Measurements from ENCODE around the gene NUDC.

NUDC gene

DNA sequence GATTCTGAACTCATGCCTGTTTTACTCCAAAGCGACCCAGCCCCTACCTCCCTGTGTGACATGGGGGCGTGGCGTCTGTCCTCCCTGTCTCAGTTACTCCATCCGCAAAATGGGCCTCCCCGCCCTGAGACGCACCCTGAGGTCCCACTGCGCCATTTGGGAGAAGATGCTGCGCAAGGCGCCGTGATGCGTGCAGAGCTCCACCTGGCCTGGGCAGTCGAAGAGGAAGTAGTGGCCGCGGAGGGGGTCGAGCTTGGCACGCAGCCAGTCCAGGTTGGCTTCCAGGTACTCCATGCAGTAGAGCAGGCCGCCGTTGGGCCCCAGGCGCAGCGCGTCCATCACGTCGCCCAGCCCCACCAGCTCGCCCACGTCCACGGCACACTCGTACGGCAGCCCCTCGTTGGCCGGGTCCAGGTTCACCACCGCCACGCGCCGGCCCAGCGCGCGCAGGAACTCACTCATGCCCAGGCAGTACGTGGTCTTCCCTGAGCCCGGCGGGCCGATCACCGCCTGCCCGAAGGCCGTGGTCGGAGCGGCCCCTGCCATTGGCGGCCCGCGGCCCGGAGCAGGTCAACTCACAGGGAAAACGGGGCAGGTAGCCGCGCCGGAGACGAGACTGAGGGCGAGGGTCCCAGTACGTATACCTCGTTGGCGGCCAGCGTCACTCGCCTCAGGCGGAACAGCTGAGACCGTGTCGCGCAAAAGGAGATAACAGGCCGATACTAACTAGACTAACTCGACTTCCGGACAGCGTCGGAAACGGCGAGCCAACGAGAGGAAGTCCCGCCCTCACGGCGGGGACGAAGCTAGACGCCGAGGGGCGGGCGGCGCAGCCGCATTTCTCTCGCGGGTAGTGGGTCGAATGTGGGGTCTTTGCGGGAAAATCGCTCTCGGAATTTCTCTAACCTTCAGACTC, 31.7 kb upstream of the NUDC start, which contains the start of gene GPN2 (continued):
- TF ChIP-seq, protein P1, sequence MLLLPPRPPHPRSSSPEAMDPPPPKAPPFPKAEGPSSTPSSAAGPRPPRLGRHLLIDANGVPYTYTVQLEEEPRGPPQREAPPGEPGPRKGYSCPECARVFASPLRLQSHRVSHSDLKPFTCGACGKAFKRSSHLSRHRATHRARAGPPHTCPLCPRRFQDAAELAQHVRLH (tag by site-specific recombination; IDR thresholded peaks at IDR 0.05): no peak
- TF ChIP-seq ZNF184 (tag by site-specific recombination; IDR thresholded peaks at IDR 0.05) (no peak), ZNF837 (tag by site-specific recombination; IDR thresholded peaks at IDR 0.05) (no peak), ZNF768 (tag by site-specific recombination; IDR thresholded peaks at IDR 0.05) (0 out of 2 replicates have a peak, but pooled peaks have one; percentile 6), IKZF3 (tag by site-specific recombination; IDR thresholded peaks at IDR 0.05) (no peak), SP3 (tag by site-specific recombination; IDR thresholded peaks at IDR 0.05) (peak; percentile 44), ZNF600 (tag by site-specific recombination; IDR thresholded peaks at IDR 0.05) (peak; percentile 73; the same call in 1 of the 2 replicates), ZNF571 (tag by site-specific recombination; IDR thresholded peaks at IDR 0.05) (no peak), ZNF510 (tag by site-specific recombination; IDR thresholded peaks at IDR 0.05; ENCODE audit: insufficient replicate concordance) (no peak), ZNF624 (tag by site-specific recombination; IDR thresholded peaks at IDR 0.05) (no peak), KLF10 (tag by site-specific recombination; IDR thresholded peaks at IDR 0.05) (no peak), ZXDB (tag by site-specific recombination; IDR thresholded peaks at IDR 0.05) (peak; percentile 89), ZNF423 (tag by site-specific recombination; IDR thresholded peaks at IDR 0.05) (no peak), WT1 (tag by site-specific recombination; IDR thresholded peaks at IDR 0.05) (no peak), ZFP3 (tag by site-specific recombination; IDR thresholded peaks at IDR 0.05; ENCODE audit: low read depth) (no peak), ZNF658 (tag by site-specific recombination; IDR thresholded peaks at IDR 0.05) (no peak), ZNF148 (tag by site-specific recombination; IDR thresholded peaks at IDR 0.05; ENCODE audit: borderline replicate concordance) (no peak), ZFHX2 (tag by site-specific recombination; conservative IDR thresholded peaks at IDR 0.05) (peak; percentile 69), ZNF629 (tag by site-specific recombination; IDR thresholded peaks at IDR 0.05) (peak; percentile 78), ZNF707 (tag by site-specific recombination; IDR thresholded peaks at IDR 0.05) (no peak), ZNF211 (tag by site-specific recombination; IDR thresholded peaks at IDR 0.05; ENCODE audit: low read depth) (no peak)
- TF ChIP-seq, protein P2, sequence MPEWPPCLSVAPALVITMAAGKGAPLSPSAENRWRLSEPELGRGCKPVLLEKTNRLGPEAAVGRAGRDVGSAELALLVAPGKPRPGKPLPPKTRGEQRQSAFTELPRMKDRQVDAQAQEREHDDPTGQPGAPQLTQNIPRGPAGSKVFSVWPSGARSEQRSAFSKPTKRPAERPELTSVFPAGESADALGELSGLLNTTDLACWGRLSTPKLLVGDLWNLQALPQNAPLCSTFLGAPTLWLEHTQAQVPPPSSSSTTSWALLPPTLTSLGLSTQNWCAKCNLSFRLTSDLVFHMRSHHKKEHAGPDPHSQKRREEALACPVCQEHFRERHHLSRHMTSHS (tag by site-specific recombination; IDR thresholded peaks at IDR 0.05): no peak
- TF ChIP-seq, protein P3, sequence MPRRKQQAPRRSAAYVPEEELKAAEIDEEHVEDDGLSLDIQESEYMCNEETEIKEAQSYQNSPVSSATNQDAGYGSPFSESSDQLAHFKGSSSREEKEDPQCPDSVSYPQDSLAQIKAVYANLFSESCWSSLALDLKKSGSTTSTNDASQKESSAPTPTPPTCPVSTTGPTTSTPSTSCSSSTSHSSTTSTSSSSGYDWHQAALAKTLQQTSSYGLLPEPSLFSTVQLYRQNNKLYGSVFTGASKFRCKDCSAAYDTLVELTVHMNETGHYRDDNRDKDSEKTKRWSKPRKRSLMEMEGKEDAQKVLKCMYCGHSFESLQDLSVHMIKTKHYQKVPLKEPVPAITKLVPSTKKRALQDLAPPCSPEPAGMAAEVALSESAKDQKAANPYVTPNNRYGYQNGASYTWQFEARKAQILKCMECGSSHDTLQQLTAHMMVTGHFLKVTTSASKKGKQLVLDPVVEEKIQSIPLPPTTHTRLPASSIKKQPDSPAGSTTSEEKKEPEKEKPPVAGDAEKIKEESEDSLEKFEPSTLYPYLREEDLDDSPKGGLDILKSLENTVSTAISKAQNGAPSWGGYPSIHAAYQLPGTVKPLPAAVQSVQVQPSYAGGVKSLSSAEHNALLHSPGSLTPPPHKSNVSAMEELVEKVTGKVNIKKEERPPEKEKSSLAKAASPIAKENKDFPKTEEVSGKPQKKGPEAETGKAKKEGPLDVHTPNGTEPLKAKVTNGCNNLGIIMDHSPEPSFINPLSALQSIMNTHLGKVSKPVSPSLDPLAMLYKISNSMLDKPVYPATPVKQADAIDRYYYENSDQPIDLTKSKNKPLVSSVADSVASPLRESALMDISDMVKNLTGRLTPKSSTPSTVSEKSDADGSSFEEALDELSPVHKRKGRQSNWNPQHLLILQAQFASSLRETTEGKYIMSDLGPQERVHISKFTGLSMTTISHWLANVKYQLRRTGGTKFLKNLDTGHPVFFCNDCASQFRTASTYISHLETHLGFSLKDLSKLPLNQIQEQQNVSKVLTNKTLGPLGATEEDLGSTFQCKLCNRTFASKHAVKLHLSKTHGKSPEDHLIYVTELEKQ (tag by site-specific recombination; IDR thresholded peaks at IDR 0.05; ENCODE audit: borderline replicate concordance): no peak
- TF ChIP-seq, protein P4, sequence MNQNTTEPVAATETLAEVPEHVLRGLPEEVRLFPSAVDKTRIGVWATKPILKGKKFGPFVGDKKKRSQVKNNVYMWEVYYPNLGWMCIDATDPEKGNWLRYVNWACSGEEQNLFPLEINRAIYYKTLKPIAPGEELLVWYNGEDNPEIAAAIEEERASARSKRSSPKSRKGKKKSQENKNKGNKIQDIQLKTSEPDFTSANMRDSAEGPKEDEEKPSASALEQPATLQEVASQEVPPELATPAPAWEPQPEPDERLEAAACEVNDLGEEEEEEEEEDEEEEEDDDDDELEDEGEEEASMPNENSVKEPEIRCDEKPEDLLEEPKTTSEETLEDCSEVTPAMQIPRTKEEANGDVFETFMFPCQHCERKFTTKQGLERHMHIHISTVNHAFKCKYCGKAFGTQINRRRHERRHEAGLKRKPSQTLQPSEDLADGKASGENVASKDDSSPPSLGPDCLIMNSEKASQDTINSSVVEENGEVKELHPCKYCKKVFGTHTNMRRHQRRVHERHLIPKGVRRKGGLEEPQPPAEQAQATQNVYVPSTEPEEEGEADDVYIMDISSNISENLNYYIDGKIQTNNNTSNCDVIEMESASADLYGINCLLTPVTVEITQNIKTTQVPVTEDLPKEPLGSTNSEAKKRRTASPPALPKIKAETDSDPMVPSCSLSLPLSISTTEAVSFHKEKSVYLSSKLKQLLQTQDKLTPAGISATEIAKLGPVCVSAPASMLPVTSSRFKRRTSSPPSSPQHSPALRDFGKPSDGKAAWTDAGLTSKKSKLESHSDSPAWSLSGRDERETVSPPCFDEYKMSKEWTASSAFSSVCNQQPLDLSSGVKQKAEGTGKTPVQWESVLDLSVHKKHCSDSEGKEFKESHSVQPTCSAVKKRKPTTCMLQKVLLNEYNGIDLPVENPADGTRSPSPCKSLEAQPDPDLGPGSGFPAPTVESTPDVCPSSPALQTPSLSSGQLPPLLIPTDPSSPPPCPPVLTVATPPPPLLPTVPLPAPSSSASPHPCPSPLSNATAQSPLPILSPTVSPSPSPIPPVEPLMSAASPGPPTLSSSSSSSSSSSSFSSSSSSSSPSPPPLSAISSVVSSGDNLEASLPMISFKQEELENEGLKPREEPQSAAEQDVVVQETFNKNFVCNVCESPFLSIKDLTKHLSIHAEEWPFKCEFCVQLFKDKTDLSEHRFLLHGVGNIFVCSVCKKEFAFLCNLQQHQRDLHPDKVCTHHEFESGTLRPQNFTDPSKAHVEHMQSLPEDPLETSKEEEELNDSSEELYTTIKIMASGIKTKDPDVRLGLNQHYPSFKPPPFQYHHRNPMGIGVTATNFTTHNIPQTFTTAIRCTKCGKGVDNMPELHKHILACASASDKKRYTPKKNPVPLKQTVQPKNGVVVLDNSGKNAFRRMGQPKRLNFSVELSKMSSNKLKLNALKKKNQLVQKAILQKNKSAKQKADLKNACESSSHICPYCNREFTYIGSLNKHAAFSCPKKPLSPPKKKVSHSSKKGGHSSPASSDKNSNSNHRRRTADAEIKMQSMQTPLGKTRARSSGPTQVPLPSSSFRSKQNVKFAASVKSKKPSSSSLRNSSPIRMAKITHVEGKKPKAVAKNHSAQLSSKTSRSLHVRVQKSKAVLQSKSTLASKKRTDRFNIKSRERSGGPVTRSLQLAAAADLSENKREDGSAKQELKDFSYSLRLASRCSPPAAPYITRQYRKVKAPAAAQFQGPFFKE (tag by site-specific recombination; IDR thresholded peaks at IDR 0.05; ENCODE audit: borderline replicate concordance): peak; percentile 91
- TF ChIP-seq, protein P5, sequence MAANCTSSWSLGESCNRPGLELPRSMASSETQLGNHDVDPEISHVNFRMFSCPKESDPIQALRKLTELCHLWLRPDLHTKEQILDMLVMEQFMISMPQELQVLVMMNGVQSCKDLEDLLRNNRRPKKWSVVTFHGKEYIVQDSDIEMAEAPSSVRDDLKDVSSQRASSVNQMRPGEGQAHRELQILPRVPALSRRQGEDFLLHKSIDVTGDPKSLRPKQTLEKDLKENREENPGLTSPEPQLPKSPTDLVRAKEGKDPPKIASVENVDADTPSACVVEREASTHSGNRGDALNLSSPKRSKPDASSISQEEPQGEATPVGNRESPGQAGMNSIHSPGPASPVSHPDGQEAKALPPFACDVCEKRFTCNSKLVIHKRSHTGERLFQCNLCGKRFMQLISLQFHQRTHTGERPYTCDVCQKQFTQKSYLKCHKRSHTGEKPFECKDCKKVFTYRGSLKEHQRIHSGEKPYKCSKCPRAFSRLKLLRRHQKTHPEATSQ (tag by site-specific recombination; IDR thresholded peaks at IDR 0.05): no peak; the same call in 1 of the 2 replicates
